ENCODE results near the gene TADA1.

The TADA1 gene

GRCh38 chr1:166918088-166918955 lies 42.3 kb upstream of the TADA1 start:
- Histone ChIP-seq H3K27me3 (ENCODE audit: insufficient read depth, low read depth, severe bottlenecking) (no peaks in the 10 kb centered on the region), H3K27ac (no peak overlapping the region), H3K36me3 (no peaks in the 10 kb centered on the region), H3K9me3 (ENCODE audit: severe bottlenecking) (no peaks in the 10 kb centered on the region), H3K4me3 (ENCODE audit: low read depth, low read length) (no peak overlapping the region)
- no peak for DNase-seq
- no peak for TF ChIP-seq CTCF (IDR thresholded peaks at IDR 0.05; ENCODE audit: low read depth, low read length)

- TF ChIP-seq CTCF (IDR thresholded peaks at IDR 0.05; ENCODE audit: low read depth, low read length) = no peak
- Histone ChIP-seq H3K4me3 (ENCODE audit: low read depth, low read length) (no peak overlapping the region), H3K9me3 (ENCODE audit: severe bottlenecking) (no peaks in the 10 kb centered on the region), H3K36me3 (no peaks in the 10 kb centered on the region), H3K27me3 (ENCODE audit: insufficient read depth, low read depth, severe bottlenecking) (no peaks in the 10 kb centered on the region), H3K27ac (no peak overlapping the region)
- no peak for DNase-seq
Measured at GRCh38 chr1:166915941-166916340, 39.9 kb upstream of the TADA1 start.

- Histone ChIP-seq H3K4me3 (ENCODE audit: low read depth, low read length) (no peak overlapping the region), H3K36me3 (no peaks in the 10 kb centered on the region), H3K27ac (no peak overlapping the region), H3K9me3 (ENCODE audit: severe bottlenecking) (no peaks in the 10 kb centered on the region), H3K27me3 (ENCODE audit: insufficient read depth, low read depth, severe bottlenecking) (no peaks in the 10 kb centered on the region)
- no peak for TF ChIP-seq CTCF (IDR thresholded peaks at IDR 0.05; ENCODE audit: low read depth, low read length)
- no peak for DNase-seq
Measured at GRCh38 chr1:166915042-166915441, 39.0 kb upstream of the TADA1 start.

- Histone ChIP-seq H3K36me3 (no peaks in the 10 kb centered on the region), H3K27me3 (ENCODE audit: insufficient read depth, low read depth, severe bottlenecking) (no peaks in the 10 kb centered on the region), H3K4me3 (ENCODE audit: low read depth, low read length) (no peak overlapping the region), H3K27ac (no peak overlapping the region), H3K9me3 (ENCODE audit: severe bottlenecking) (no peaks in the 10 kb centered on the region)
- no peak for DNase-seq
- no peak for TF ChIP-seq CTCF (IDR thresholded peaks at IDR 0.05; ENCODE audit: low read depth, low read length)
Measured at GRCh38 chr1:166914111-166914510, 38.0 kb upstream of the TADA1 start.

GRCh38 chr1:166911624-166912023 lies 35.6 kb upstream of the TADA1 start:
- H3K27me3 ChIP-seq (ENCODE audit: insufficient read depth, low read depth, severe bottlenecking) = no peaks in the 10 kb centered on the region
- no peaks in the 10 kb centered on the region for H3K36me3 ChIP-seq
- DNase-seq = no peak
- no peak overlapping the region for H3K4me3 ChIP-seq (ENCODE audit: low read depth, low read length)
- H3K27ac ChIP-seq = no peak overlapping the region
- TF ChIP-seq CTCF (IDR thresholded peaks at IDR 0.05; ENCODE audit: low read depth, low read length) = no peak
- no peaks in the 10 kb centered on the region for H3K9me3 ChIP-seq (ENCODE audit: severe bottlenecking)
